ENCODE results near the gene DENND5A. TPM values are rescaled to one million over a fixed set of nuclear protein-coding genes. Genes with fewer than 3 reads are reported as not detected.
"Not testable (repeated sequence)": the region's sequence is repeated elsewhere in the genome, so short reads cannot be mapped to it uniquely, and the experiment has no call there.

DENND5A gene
- total RNA-seq, 4 donors from 2014 or later, result 79.2 to 151 (median 96.2) TPM

GRCh38 chr11:9211322-9211721 is 53.8 kb downstream of the DENND5A start:
- no peak overlapping the region for H3K4me3 ChIP-seq
- TF ChIP-seq CTCF (IDR thresholded peaks at IDR 0.05) (no peak), POLR2AphosphoS5 (IDR thresholded peaks at IDR 0.05) (no peak), POLR2A (IDR thresholded peaks at IDR 0.05) (no peak), EP300 (IDR thresholded peaks at IDR 0.05) (no peak)
- H3K27me3 ChIP-seq, result no peaks in the 10 kb centered on the region
- no peak overlapping the region for H3K27ac ChIP-seq
- H3K9me3 ChIP-seq, result no peaks in the 10 kb centered on the region
- peaks cover 0 to 58% (median 0%) of the 10 kb centered on the region in 3 donors for H3K4me1 ChIP-seq
- no peaks in the 10 kb centered on the region for H3K36me3 ChIP-seq
- ATAC-seq, result no peak
- WGBS, 2 donors (ENCODE audit: low coverage in 1 of 2), result 84 to 93% methylated on average over 3 of the region's 3 CpGs

GRCh38 chr11:9210922-9211320 is 54.2 kb downstream of the DENND5A start:
- TF ChIP-seq EP300 (IDR thresholded peaks at IDR 0.05) (no peak), CTCF (IDR thresholded peaks at IDR 0.05) (no peak), POLR2A (IDR thresholded peaks at IDR 0.05) (no peak), POLR2AphosphoS5 (IDR thresholded peaks at IDR 0.05) (no peak)
- no peaks in the 10 kb centered on the region for H3K27me3 ChIP-seq
- H3K4me3 ChIP-seq, result no peak overlapping the region
- WGBS, 2 donors (ENCODE audit: low coverage in 1 of 2), result 90% methylated on average over 1 of the region's 1 CpG; no CpG with 5 or more reads in 1 of the 2 donors
- ATAC-seq, result no peak
- no peak overlapping the region for H3K27ac ChIP-seq
- H3K9me3 ChIP-seq, result no peaks in the 10 kb centered on the region
- H3K36me3 ChIP-seq, result no peaks in the 10 kb centered on the region
- H3K4me1 ChIP-seq, result peaks cover 0 to 58% (median 0%) of the 10 kb centered on the region in 3 donors

- Histone ChIP-seq H3K36me3 (peaks cover 0 to 4% of the 10 kb centered on the region in 2 donors), H3K27me3 (no peaks in the 10 kb centered on the region), H3K27ac (no peak overlapping the region), H3K9me3 (no peaks in the 10 kb centered on the region), H3K4me3 (no peak overlapping the region), H3K4me1 (peaks cover 0 to 57% (median 0%) of the 10 kb centered on the region in 3 donors)
- TF ChIP-seq CTCF (IDR thresholded peaks at IDR 0.05), result no peak
- no peak for TF ChIP-seq POLR2AphosphoS5 (IDR thresholded peaks at IDR 0.05)
- no peak for TF ChIP-seq EP300 (IDR thresholded peaks at IDR 0.05)
- no peak for TF ChIP-seq POLR2A (IDR thresholded peaks at IDR 0.05)
- 75 to 91% methylated on average over 4 of the region's 5 CpGs for WGBS, 2 donors (ENCODE audit: low coverage in 1 of 2)
- ATAC-seq, result no peak
These were observed 54.8 kb downstream of the DENND5A start for GRCh38 chr11:9210224-9210921.

- not testable (repeated sequence) for H3K4me3 ChIP-seq, ATAC-seq, H3K9me3 ChIP-seq, H3K27ac ChIP-seq, H3K27me3 ChIP-seq
- peaks cover 0 to 10% of the 10 kb centered on the region in 2 donors for H3K36me3 ChIP-seq
- WGBS, 2 donors (ENCODE audit: low coverage in 1 of 2), result 84 to 88% methylated on average over 2 to 4 of the region's 4 CpGs
- H3K4me1 ChIP-seq, result peaks cover 0 to 49% (median 0%) of the 10 kb centered on the region in 3 donors
These were observed 55.5 kb downstream of the DENND5A start for GRCh38 chr11:9209604-9210003.

GRCh38 chr11:9208726-9209501 is 56.2 kb downstream of the DENND5A start:
- WGBS, 2 donors (ENCODE audit: low coverage in 1 of 2), result 72% methylated on average over 8 of the region's 8 CpGs
- ATAC-seq, result no peak
- Histone ChIP-seq H3K9me3 (no peaks in the 10 kb centered on the region), H3K4me3 (no peak overlapping the region), H3K27ac (no peak overlapping the region), H3K27me3 (no peaks in the 10 kb centered on the region), H3K4me1 (peaks cover 0 to 42% (median 0%) of the 10 kb centered on the region in 3 donors), H3K36me3 (peaks cover 0 to 14% of the 10 kb centered on the region in 2 donors)
- TF ChIP-seq POLR2A (IDR thresholded peaks at IDR 0.05), result no peak
- TF ChIP-seq CTCF (IDR thresholded peaks at IDR 0.05), result no peak
- no peak for TF ChIP-seq POLR2AphosphoS5 (IDR thresholded peaks at IDR 0.05)
- no peak for TF ChIP-seq EP300 (IDR thresholded peaks at IDR 0.05)
